Transverse colon (tissue), 4 donors: ENCODE measurements around the gene EXD2. TPM values are rescaled to one million over a fixed set of nuclear protein-coding genes. Genes with fewer than 3 reads are reported as not detected.

Experiments used
- DNase-seq: peaks from one replicate; pipeline ENCODE4 v3.0.0-alpha.2; 2019
- H3K27ac ChIP-seq, 4 donors: fragments of 200-600 bp; sonication (generic); 2 replicates each; pipeline ENCODE4 v1.5.1; 2016 to 2018; ENCODE audit warnings: inconsistent platforms in 4 of 4
- H3K27me3 ChIP-seq: fragments of 200-600 bp; sonication (generic); 2 replicates; pipeline ENCODE4 v1.5.1; 2017; ENCODE audit warnings: inconsistent platforms
- H3K36me3 ChIP-seq, 4 donors: fragments of 200-600 bp; sonication (generic); 2 replicates each; pipeline ENCODE4 v1.5.1; 2017 to 2019; ENCODE audit warnings: inconsistent platforms in 4 of 4
- H3K4me1 ChIP-seq, 4 donors: fragments of 200-600 bp; sonication (generic); 2 replicates each; pipeline ENCODE4 v1.5.1; 2017 to 2020; ENCODE audit warnings: inconsistent platforms in 4 of 4
- H3K4me3 ChIP-seq, 4 donors: fragments of 200-600 bp; sonication (generic); 1 replicate in 1 of 4; 2 replicates in 3 of 4; pipeline versions ENCODE4 v1.5.1 to v1.6.1; 2017 to 2019; ENCODE audit warnings: inconsistent platforms in 4 of 4
- H3K9me3 ChIP-seq, 2 donors: fragments of 200-600 bp; sonication (generic); 2 replicates each; pipeline ENCODE4 v1.5.1; 2017 to 2019; ENCODE audit warnings: inconsistent platforms in 2 of 2
- CTCF ChIP-seq, 5 experiments: fragments of 200-600 bp in 3 of 5; fragments of 450-650 bp in 2 of 5; sonication (generic) in 3 of 5; IDR thresholded peaks; 1 replicate in 2 of 5; 2 replicates in 3 of 5; pipeline ENCODE4 v1.5.1; 2016 to 2017; ENCODE audit warnings: antibody characterized with exemption in 5 of 5, inconsistent platforms in 3 of 5, mild to moderate bottlenecking in 2 of 5, moderate library complexity in 1 of 5
- EP300 ChIP-seq: sonication (generic); formaldehyde crosslinking; IDR thresholded peaks from one replicate; pipeline ENCODE4 v1.6.1; 2017; ENCODE audit warnings: antibody characterized with exemption, low read depth
- POLR2A ChIP-seq: fragments of 450-650 bp; IDR thresholded peaks from one replicate; pipeline ENCODE4 v1.6.1; 2016; ENCODE audit warnings: antibody characterized with exemption, mild to moderate bottlenecking, moderate library complexity
- POLR2AphosphoS5 ChIP-seq, 3 donors: sonication (generic); formaldehyde crosslinking; IDR thresholded peaks; one replicate each; pipeline ENCODE4 v1.6.1; 2016; ENCODE audit warnings: antibody characterized with exemption in 3 of 3
- WGBS, 2 donors: methylation state at CpG; one replicate each; pipeline ENCODE4 v1.1.5; 2018; ENCODE audit warnings: low coverage in 1 of 2; 5-methylcytosine and 5-hydroxymethylcytosine counted together
- in situ Hi-C, 4 donors: fragments of 200-750 bp; cut with MboI; loops; one replicate each; pipeline versions ENCODE4 v1.15.0 to v1.15.1; 2017; ENCODE audit warnings: low sequenced_read_pairs in 3 of 4, low pct_ligation_motif_present in 1 of 4, low pct_unique_long_range_greater_than_20kb in 1 of 4
- intact Hi-C: fragments of 100-400 bp; cut with DNase I; formaldehyde crosslinking; loops from one replicate; pipeline ENCODE4 v1.15.1; 2023; ENCODE audit warnings: low total_unique reads
- total RNA-seq, 4 donors: library from RNA; depleted of rRNA; stranded (reverse); fragments of >200 nt; gene quantifications; one replicate each; pipeline ENCODE4 v1.1.0, GENCODE V29; 2016

EXD2 gene
- total RNA-seq, 4 donors from 2014 or later = 16.5 to 33.8 (median 22.8) TPM

GRCh38 chr14:69226178-69226577 is 34.9 kb downstream of the EXD2 start:
- intact Hi-C loops = no loop called here
- no peaks in the 10 kb centered on the region for H3K9me3 ChIP-seq
- in situ Hi-C loops = loop anchor here in 2 of 4 donors (25.0 kb wide), 1 partner anchor 236 kb away; no protein-coding TSS in a partner anchor
- no peaks in the 10 kb centered on the region for H3K4me1 ChIP-seq
- 73 to 80% methylated on average over 9 of the region's 9 CpGs for WGBS, 2 donors
- H3K4me3 ChIP-seq = no peak overlapping the region
- no peak for DNase-seq
- peaks cover 0 to 17% (median 0%) of the 10 kb centered on the region in 4 donors for H3K36me3 ChIP-seq
- TF ChIP-seq POLR2A = no peak
- no peak for TF ChIP-seq POLR2AphosphoS5 (IDR thresholded peaks at IDR 0.05)
- TF ChIP-seq CTCF (IDR thresholded peaks at IDR 0.05) = no peak
- TF ChIP-seq EP300 = no peak
- no peaks in the 10 kb centered on the region for H3K27me3 ChIP-seq
- no peak overlapping the region for H3K27ac ChIP-seq

GRCh38 chr14:69226736-69227135 is 35.4 kb downstream of the EXD2 start:
- peaks cover 0 to 21% (median 0%) of the 10 kb centered on the region in 4 donors for H3K36me3 ChIP-seq
- H3K4me1 ChIP-seq = no peaks in the 10 kb centered on the region
- H3K9me3 ChIP-seq = no peaks in the 10 kb centered on the region
- no peak overlapping the region for H3K27ac ChIP-seq
- WGBS, 2 donors = 97% methylated on average over 2 of the region's 2 CpGs; no CpG with 5 or more reads in 1 of the 2 donors
- H3K4me3 ChIP-seq = no peak overlapping the region
- H3K27me3 ChIP-seq = no peaks in the 10 kb centered on the region
- intact Hi-C loops = no loop called here
- TF ChIP-seq POLR2AphosphoS5 (IDR thresholded peaks at IDR 0.05) = no peak
- no peak for TF ChIP-seq POLR2A
- TF ChIP-seq EP300 = no peak
- TF ChIP-seq CTCF (IDR thresholded peaks at IDR 0.05) = no peak
- no peak for DNase-seq
- in situ Hi-C loops = loop anchor here in 2 of 4 donors (25.0 kb wide), 1 partner anchor 236 kb away; no protein-coding TSS in a partner anchor

GRCh38 chr14:69231486-69231885 is 40.2 kb downstream of the EXD2 start:
- Histone ChIP-seq H3K4me3 (no peak overlapping the region), H3K36me3 (peaks cover 0 to 54% (median 8%) of the 10 kb centered on the region in 4 donors), H3K9me3 (no peaks in the 10 kb centered on the region), H3K27me3 (no peaks in the 10 kb centered on the region), H3K4me1 (no peaks in the 10 kb centered on the region), H3K27ac (no peak overlapping the region)
- 74 to 77% methylated on average over 2 of the region's 2 CpGs for WGBS, 2 donors
- TF ChIP-seq POLR2A (no peak), CTCF (IDR thresholded peaks at IDR 0.05) (no peak), EP300 (no peak), POLR2AphosphoS5 (IDR thresholded peaks at IDR 0.05) (no peak)
- in situ Hi-C loops (loop anchor here in 3 of 4 donors (10.0 to 25.0 kb wide), 2 partner anchors 223 to 231 kb away; no protein-coding TSS in a partner anchor), intact Hi-C loops (loop anchor here (5.0 kb wide), 1 partner anchor 126 kb away; no protein-coding TSS in a partner anchor)
- DNase-seq = no peak

- Histone ChIP-seq H3K9me3 (no peaks in the 10 kb centered on the region), H3K4me1 (no peaks in the 10 kb centered on the region), H3K27ac (no peak overlapping the region), H3K27me3 (no peaks in the 10 kb centered on the region), H3K4me3 (no peak overlapping the region), H3K36me3 (peaks cover 0 to 62% (median 13%) of the 10 kb centered on the region in 4 donors)
- in situ Hi-C loops (loop anchor here in 3 of 4 donors (10.0 to 25.0 kb wide), 2 partner anchors 222 to 230 kb away; no protein-coding TSS in a partner anchor), intact Hi-C loops (loop anchor here (5.0 kb wide), 1 partner anchor 125 kb away; no protein-coding TSS in a partner anchor)
- WGBS, 2 donors = 82 to 94% methylated on average over 3 of the region's 3 CpGs
- TF ChIP-seq POLR2AphosphoS5 (IDR thresholded peaks at IDR 0.05) = no peak
- no peak for TF ChIP-seq CTCF (IDR thresholded peaks at IDR 0.05)
- TF ChIP-seq EP300 = no peak
- TF ChIP-seq POLR2A = no peak
- DNase-seq = no peak
Observed at GRCh38 chr14:69232388-69232787, 41.1 kb downstream of the EXD2 start.
